NCI-H2196 (cell line): ENCODE measurements around the gene SSTR3.
A peak's percentile ranks its signal among the peaks of the same experiment; 100 is the strongest.

Source experiments
- DNase-seq: peaks from one replicate; lab custom pipeline; 2025; ENCODE audit not compliant: unreplicated experiment; lab: John Stamatoyannopoulos, UW

SSTR3 gene

DNA sequence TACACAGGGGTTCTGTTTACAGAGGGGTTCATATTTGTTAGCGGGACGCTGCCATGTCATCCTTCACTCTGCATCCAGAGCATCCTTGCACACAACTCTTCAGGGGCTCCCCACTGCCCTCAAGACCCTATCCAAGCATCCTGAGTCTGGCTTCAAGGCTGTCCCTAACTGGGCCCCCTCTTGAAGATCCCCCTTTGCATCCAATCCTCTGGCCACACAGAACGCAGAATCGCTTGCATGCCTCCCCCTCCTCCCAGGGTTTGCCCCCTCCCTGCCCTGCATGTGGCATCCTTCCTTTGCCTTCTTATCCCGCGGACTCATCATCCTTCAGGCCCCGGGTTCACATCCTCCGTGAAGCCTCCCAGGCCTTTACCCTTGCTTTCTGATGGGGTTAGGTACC lies 42.9 kb downstream of the SSTR3 start:
- DNase-seq = no peak

DNA sequence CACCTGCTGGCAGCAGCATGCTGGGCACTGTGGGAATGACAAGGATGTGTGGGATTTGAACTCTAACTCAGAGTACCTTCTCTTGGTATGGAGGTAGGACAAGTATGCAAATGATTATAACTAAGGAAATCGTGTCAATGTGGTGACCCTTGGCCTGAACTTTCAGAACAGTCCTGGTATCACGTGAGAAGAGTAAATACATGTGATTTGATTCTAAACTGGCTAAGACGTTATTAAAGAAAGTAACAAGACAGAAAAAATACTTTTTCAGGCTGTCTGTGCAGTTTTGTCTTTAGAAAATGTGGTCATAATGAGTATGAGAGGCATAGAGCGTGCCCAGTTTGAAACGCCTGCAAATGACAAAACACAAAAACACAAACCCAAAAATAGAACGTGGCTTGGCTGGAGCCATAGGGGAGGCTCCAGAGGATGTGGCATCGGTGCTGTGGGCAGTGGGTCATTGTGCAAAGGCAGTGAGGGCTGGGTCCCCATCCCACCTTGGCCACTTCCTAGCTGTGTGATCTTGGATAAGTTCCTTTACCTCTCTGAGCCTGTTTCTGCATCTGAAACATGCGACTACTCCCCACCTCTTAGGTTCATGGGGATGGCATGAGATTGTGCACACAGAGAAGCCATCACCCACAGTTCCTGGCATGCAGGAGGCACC lies 44.2 kb downstream of the SSTR3 start:
- DNase-seq = no peak

DNA sequence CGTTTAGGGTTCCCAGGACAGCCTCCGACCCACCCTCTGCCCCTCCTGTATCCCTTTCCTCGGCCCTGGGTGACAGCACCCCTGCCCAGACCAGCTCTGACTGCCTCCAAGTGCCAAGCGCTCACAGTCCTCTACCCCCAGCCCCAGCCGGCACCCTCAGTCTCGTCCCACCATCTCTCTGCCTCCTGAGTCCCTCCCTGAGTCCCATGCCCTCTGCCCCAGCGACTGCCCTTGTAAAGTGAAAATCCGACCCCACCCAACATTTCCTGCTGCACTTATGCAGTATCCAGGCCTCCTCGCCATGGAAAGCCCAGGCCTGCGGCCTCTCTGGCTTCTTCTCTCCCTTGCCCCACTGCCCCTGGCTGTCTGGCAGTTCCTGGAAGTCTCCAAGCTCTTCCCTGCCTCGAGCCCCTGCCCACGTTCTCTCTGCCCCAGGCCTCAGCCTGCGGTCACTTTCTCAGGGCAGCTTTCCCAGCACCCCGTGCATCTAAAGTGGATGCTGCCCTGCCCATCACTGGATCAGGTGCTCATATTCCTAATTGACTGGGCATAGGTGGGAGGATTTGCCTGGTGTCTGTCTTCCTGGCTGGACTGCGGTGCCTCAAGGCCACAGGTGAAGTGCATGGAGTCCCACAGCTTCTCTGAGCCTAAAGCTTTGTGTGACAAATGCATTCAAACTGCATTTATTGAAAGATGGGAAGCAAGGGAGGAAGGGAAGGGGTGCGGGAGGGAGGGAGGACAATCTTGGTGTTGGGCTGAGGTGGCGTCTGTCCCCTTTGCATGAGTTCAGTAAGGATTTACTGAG lies 44.9 kb downstream of the SSTR3 start:
- DNase-seq = no peak

DNA sequence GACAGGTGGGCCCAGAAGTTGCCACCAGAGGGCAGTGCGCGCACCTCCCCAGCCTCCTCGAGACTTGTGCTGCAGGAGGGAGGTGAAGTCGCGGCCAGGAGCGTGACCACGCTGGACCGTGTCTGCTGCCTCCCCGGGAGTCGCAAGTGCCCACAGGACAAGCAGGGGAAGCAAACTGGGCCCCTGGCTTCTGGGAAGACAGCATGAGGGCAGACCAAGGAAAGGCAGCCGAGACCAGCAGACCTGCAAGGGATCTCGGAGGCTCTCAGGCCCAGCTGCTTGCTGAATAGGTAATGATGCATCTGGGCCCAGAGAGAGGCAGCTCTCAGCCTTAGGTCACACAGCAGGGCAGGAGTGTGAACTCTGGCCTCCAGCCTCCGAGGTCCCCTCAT lies 45.6 kb downstream of the SSTR3 start:
- peak; percentile 54 for DNase-seq

DNA sequence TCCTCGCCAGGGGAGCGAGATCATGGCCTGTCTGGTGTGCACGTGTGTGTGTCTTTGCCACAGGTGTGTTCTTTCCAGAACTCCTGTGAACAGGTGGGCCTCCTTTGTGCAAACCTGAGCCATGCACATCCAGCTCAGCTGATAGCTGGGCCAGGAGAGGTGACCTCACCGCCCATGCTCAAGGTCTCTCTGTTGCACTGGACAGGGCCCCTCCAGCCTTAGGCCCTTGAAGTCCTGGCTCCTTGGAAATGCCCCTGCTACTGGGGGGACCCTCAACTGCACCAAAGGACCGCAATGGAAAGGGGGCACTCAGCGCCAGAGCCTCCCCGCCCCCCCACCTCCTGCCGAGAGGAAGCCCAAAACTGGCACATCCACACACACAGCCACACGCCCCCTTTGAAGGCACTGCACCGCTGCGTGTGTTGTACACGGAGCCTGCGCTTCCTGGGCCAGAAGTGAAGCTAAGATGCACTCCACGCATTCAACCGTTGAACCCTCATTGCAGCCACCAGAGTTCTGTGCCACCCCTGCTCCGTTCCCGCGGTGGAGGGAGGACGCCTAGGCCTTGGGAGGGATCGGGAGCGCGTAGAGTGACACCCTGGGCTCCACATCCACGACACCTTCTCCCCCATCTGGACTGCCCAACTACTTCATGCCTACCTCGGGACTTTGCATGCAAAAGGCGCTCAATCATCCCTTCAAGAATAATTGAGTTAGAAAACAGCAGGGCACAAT lies 46.2 kb downstream of the SSTR3 start:
- DNase-seq = no peak

DNA sequence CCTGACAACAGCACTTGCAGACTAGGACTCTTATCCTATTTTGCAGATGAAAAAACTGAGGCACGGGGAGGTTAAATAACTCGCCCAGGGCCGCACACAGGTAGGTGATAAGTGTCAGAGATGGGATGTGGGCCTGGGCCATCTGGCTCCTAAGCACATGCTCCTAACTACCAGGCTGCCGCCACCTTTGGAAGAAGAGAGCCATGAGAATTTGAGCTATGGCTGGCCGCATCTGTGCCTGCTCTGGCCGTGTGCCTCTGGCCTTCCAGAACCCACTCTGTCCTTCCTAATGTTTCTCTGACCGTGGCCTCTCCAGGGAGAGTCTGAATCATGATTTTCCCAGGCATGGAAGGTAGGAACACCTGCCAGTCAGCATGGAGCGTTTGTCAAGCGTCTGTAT lies 47.2 kb downstream of the SSTR3 start:
- DNase-seq = no peak

DNA sequence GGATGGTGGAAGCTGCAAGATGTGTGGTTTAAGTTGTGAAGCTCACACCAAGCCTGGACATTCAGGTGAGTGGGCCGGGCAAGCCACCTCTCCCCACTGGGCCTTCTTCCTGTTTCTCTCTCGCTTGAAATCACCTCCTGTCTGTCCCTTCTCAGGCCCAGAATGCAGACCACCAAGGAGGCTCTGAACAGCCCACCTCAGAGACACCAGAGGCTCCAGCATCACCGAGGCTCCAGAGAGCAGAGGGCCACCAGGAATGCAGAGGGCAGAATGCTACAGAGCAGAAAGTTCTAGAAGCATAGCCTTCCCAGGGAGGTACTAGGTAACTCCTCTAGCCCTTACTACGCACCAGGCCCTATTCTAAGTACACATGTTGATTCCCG lies 47.8 kb downstream of the SSTR3 start:
- no peak for DNase-seq

DNA sequence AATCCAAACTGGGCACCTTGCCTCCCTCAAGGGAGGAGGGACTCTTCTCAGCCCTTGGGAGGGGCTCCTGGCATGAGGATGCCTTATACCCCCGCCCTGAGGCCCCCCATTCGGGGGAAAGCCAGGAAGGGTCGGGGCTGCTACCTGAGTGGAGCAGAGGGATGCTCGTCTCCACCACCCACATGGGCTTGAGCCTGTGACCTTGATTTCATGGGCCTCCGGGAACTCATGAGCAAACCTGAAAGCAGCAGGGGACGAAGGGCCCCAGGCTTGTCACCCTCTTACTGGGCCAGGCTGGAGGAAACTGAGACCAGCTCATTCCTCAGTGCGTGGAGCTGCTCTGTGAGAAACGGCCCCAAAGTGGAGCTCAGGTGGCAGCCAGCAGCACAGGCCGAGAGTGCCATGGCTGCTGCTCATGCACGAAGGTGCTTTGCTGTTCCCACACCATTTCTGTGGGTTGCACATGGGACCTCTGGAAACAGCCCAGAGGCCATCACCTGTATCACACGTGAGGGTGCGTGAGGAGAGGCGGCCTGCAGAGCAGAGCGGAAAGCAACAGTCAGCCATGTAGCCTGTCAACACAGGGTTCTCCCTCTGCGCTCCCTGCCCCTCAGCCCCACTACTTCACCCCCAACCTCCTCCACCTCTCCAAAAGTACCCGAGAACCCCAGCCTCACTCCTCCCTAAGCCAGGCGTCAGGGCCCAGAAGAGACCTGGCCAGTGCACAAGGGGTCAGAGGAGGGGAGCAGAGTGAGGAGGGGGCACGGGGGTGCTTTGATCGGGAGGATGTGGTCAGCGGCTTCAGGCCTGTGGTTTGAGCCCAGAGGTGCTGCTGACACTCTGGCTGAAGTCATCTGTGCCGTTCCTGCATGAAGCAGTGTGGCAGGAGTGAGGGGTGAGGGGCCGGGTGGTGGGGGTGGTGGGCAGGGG lies 48.4 kb downstream of the SSTR3 start:
- no peak for DNase-seq

DNA sequence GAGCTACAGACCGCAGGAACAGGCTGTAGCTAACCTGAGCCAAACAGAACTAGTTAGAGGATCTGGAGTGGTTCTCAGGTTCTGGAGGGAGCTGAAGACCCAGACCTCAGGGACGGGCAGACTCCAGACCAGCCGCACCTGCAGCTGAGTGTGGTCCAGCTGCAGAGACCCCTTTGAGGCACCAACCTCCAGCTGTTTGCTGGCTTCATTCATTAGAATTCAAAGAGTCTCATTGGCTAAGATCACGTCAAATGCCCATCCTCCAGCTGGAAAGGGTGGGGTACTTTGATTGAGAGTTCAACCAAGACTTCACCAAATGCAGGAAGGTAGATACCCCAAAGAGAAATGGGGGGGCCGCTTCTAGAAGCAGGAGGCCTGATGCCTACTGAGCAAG lies 49.2 kb downstream of the SSTR3 start:
- no peak for DNase-seq

DNA sequence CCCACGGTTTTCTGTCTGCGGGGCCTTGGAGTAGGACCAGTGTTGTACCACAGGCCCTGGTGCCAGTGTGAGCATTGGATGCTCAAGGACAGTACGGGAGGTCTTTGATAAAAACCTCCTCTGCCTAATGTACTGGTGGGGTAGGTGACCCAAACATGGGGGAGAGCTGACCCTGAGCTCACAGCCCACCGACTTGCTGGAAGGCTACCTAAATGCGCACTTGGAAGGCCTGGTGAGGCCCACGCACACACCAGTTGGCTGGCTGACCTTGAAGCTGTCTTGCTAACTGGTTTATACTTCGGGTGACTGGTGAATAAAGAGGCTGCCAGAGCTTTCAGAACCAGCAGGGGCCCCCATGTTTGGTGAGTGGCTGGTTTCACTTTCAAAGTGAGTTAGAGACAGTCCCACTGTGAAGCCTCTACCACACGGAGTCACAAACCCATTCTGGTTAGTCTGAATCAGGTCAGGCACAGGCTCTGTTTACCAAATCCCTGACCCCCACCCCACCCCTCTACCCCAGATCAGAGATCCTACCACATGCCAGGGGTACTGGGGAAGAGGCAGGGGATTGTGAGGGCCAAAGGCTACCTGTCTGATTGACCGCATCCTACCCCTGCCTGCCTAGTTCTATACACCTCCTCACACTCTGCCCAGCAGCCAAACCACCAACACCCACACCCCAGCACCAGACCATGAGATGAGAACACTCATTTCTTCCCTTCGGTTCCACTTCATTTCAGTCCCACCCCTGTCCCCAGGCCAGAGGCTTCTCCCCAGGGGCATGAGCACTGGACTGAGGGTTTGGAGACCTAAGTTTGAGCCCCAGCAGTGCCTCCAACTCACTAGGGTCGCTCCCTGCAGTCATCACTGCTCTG lies 49.8 kb downstream of the SSTR3 start:
- DNase-seq = no peak

DNA sequence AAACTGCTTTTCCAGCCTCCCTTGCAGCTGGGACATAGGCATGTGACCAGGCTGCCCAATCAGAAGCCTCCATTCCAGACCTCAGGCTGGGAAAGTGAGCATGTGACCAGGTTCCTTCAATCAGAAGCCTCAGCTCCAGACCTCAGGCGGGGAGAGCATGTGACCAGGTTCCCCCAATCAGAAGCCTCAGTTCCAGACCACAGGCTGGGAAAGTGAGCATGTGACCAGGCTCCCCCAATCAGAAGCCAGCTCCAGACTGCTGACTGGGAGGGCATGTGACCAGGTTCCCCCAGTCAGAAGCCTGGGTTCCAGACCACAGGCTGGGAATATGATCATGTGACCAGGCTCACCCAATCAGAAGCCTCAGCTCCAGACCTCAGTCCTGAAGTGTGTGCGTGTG lies 50.8 kb downstream of the SSTR3 start:
- DNase-seq = no peak

DNA sequence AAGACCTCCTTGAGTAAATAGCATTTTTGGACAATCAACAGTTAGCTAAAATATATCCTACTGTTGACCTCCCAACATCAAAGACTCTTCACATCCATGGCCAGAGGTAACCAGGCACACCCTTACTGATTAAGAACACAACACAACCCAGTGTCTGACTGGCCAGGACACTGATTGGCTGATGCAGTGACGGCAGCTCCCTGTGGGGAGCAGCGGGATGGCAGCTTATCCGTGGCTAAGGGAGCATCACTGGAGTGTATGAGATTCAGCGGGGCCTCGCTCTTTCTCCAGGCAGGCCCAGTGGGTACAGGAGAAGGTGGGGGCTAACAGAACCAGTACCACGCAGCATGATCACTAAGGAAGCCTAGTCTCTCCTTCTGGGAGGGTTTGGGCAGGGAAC lies 52.2 kb downstream of the SSTR3 start:
- DNase-seq = no peak

DNA sequence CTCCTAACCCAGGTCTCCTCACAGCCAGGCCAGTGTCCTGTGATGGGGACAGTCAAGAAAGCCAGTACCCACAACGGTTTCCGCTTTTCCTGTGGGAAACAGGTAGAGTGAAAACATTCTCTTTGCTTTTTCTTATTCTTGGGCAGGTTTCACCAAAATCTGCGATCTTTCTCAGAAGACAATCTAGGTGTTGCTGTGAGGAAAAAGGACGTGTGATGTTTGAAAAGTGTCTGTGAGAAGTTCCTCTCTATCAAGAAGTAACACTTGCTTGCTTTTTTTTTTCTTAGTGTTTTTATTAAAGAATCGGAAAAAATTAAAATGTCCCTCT lies 53.4 kb downstream of the SSTR3 start:
- DNase-seq = no peak

DNA sequence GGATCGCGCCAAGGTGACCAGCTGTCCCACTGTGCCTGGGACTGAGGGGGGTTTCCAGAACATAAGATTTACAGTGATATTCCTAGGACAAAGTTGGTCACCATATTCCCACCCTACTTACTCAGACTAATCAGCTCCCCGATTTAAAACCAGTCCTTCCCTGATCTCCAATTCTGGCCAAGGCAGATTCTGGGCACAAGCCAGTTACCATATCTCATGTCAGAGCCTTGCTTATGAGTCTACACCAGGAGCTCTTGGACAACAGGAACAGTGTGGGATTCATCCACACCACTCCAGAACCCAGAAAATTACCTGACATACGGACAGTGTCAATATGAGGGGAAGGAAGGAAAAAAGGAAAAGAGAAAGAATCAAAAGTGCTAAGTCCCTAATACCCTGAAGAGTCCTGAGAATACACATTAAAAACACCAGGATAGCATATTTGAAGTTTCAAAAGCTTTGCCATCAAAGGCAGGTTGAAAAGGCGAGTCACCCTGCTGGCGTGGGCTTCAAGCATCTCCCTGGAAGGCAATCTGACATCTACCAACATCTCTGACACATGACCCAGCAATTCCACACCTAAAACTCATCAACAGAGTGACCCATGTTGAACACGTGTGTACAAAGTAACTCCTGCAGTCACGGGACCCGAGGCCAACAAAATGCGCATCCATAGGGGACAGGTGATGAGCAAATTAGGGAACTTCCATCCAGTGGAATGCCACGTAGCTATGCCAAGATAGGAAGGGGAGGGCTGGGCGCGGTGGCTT lies 54.6 kb downstream of the SSTR3 start:
- no peak for DNase-seq

DNA sequence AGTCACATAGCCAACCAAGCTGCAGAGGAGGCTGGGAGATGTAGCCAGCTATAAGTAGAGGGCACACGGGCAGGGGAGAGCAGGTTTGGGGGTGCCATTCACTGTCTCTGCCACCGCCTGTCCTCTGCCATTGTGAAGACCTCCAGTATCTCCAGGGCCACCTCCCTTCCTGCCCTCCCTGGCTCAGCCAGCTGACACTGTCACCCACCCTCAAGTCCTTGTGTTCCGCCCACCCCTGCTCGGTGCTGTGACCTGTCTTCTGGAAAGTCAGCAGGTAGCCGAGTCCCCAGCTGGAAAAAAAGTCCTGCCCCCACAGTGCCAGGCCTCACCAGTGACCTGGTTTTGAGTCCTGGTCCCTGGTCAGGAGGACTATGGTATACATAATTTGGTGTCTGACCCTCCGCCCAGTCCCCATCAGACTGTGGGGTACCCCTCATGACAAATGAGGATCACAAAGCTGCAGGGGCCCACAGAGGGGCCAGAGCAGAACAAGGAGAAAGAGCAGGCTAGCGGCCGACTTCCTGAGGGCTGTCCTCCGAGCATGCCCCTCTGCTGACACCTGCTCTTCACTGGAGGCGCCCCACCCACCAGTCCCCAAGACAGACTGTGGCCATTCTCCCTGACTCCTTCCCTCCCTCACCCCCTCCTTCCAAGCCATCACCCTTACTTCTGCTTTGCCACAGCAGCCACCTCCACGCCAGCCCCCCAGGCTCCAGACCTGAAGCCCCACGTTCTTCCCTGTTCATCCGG lies 55.4 kb downstream of the SSTR3 start:
- no peak for DNase-seq

DNA sequence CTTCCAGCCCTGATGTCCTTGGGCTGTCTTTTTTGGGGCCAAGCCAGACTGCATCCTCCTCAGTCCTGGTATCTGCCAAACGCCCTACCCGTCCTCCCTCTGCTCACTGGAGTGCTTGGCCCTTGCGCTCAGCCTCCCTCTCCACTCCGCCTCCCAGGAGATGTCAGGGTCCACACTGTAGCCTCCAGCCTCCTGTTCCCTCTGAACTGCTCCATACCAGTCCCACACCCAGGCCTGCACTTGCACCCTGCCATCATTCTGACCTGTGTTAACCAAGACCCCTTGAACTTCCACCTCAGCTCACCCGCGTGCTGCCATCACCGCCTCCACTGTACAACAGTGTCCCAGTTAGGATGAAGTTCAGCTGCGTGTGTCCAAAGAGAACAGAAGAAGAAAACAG lies 56.3 kb downstream of the SSTR3 start:
- no peak for DNase-seq

DNA sequence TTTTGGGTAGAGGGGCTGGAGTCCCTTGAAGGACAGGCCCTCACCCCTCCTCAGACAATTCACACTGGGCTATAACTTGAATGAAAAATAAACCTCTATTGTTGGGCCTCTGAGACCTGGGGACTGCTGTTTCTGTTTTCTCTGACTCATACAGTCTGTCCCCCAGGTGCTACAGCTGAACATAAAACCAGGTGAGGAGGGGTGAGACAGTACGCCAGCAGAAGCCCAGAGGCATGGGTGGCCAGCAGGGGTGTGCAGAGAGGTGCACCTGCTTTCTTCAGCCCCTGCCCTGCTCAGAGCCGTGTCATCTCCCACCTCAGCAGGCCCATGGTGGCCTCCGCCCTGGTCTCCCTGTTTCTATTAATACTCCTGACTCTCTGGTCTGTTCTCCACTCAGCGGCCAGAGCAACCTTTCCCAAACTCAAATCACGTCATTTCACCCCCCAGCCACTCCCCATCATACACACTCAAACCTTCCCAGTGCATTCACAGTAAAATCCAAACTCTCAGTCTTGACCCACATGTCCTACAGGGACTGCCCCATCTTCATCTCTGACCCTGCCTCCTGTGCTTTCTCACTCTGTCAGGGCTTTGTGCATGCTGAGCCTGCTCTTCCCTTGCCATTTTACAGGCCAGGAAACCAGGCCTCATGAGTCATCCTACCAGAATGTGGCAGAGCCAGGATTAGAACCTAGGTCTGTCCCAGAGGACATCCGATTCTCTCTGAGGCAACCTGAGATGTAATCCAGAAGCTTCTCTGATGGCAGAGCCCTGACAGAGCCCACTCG lies 57.2 kb downstream of the SSTR3 start:
- DNase-seq = no peak
